Stimulated activated naive B cell treated with anti-CD40 and anti-IgM and Interleukin-4, amounts not matched to agents 10 μg/mL and 1 μg/mL and 100 μg/mL, for 72 hours (primary cell): ENCODE results near the gene TEX11.
"Not testable (repeated sequence)": the region's sequence is repeated elsewhere in the genome, so short reads cannot be mapped to it uniquely, and the experiment has no call there.

Experiments
- ATAC-seq, 2 donors: fragments of 150-1000 bp; cut with Tn5 transposase; replicated peaks; 2 replicates each; pipeline ENCODE4 v1.10.0; 2021; ENCODE audit warnings: moderate library complexity in 1 of 2
- DNase-seq: peaks from one replicate; pipeline ENCODE4 v3.0.0; 2021
- H3K27ac Mint-ChIP-seq: one replicate; pipeline ENCODE4 v1.8.0; 2022; ENCODE audit warnings: mild to moderate bottlenecking, mixed read lengths
- H3K27me3 Mint-ChIP-seq, 2 donors: one replicate each; pipeline ENCODE4 v1.8.0; 2022; ENCODE audit warnings: mixed read lengths in 2 of 2
- H3K36me3 Mint-ChIP-seq, 2 donors: one replicate each; pipeline ENCODE4 v1.8.0; 2022; ENCODE audit warnings: mixed read lengths in 2 of 2, mild to moderate bottlenecking in 1 of 2
- H3K4me1 Mint-ChIP-seq, 2 donors: one replicate each; pipeline ENCODE4 v1.8.0; 2022; ENCODE audit warnings: mixed read lengths in 2 of 2, mild to moderate bottlenecking in 1 of 2
- H3K4me3 Mint-ChIP-seq, 2 donors: one replicate each; pipeline ENCODE4 v1.8.0; 2022; ENCODE audit warnings: mild to moderate bottlenecking in 2 of 2, mixed read lengths in 2 of 2, moderate library complexity in 1 of 2
- H3K9me3 Mint-ChIP-seq, 2 donors: one replicate each; pipeline ENCODE4 v1.8.0; 2022; ENCODE audit warnings: mixed read lengths in 2 of 2, mild to moderate bottlenecking in 1 of 2

TEX11 gene

DNA sequence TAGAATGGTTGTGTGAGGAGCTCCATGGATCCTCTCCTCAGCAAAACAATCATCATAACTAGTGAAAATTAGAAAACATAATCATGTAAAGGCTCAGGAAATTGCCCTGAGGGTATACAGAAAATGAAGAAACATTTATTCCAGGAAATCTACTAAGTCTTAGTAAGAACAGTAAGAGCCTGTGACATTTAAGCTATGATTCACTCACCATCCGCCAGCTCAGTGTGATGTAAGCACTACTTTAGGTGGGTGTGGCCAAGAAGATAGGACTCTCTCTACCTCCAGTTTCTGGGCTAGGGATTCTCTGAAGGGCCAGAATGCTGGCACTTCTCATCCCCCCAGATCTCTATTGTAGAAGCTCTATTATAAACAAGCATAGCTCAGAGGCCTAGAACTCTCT is 316.4 kb downstream of the TEX11 start:
- ATAC-seq (peak in 1 of 2 donors; percentile 39), DNase-seq (no peak)
- H3K27ac Mint-ChIP-seq: no peak overlapping the region
- peaks cover 4 to 11% of the 10 kb centered on the region in 2 donors for H3K27me3 Mint-ChIP-seq
- H3K4me3 Mint-ChIP-seq: no peak overlapping the region
- H3K36me3 Mint-ChIP-seq: no peaks in the 10 kb centered on the region
- peaks cover 7 to 16% of the 10 kb centered on the region in 2 donors for H3K9me3 Mint-ChIP-seq
- no peaks in the 10 kb centered on the region for H3K4me1 Mint-ChIP-seq

DNA sequence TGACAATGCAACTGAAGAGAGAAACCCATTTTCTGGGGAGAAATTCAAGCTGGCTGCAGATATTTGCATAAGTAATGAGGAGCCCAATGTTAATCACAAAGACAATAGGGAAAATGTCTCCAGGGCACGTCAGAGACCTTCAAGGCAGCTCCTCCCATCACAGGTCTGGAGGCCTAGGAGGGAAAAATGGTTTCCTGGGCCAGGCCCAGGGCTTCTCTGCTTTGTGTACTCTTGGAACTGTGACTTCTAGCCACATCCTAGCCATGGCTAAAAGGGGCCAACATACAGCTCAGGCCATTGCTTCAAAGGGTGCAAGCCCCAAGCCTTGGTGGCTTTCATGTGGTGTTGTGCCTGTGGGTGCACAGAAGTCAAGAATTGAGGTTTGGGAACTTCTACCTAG is 321.4 kb downstream of the TEX11 start:
- DNase-seq, H3K27ac Mint-ChIP-seq, ATAC-seq, H3K27me3 Mint-ChIP-seq, H3K9me3 Mint-ChIP-seq, H3K4me1 Mint-ChIP-seq, H3K4me3 Mint-ChIP-seq, H3K36me3 Mint-ChIP-seq: not testable (repeated sequence)

DNA sequence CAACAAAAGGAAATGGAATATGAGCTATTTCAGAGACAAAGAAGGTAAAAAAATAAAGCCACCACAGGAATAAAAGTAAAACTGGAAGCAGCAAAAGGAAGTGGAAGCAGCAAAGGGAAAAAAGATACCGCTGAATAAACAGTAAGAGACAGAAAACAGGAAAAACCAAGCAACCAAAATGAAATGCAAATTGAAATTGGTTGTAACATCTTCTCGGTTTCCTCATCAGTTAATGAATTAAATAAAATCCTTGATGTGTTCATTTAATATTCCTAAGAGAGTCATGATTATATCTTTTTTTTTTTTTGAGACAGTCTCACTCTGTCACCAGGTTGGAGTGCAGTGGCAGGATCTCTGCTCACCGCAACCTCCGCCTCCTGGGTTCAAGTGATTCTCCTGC is 331.1 kb downstream of the TEX11 start:
- DNase-seq: no peak
- H3K4me3 Mint-ChIP-seq: no peak overlapping the region
- ATAC-seq: no peak
- no peaks in the 10 kb centered on the region for H3K4me1 Mint-ChIP-seq
- H3K36me3 Mint-ChIP-seq: peaks cover 3 to 4% of the 10 kb centered on the region in 2 donors
- H3K9me3 Mint-ChIP-seq: peaks cover 5 to 11% of the 10 kb centered on the region in 2 donors
- no peak overlapping the region for H3K27ac Mint-ChIP-seq
- H3K27me3 Mint-ChIP-seq: no peaks in the 10 kb centered on the region

DNA sequence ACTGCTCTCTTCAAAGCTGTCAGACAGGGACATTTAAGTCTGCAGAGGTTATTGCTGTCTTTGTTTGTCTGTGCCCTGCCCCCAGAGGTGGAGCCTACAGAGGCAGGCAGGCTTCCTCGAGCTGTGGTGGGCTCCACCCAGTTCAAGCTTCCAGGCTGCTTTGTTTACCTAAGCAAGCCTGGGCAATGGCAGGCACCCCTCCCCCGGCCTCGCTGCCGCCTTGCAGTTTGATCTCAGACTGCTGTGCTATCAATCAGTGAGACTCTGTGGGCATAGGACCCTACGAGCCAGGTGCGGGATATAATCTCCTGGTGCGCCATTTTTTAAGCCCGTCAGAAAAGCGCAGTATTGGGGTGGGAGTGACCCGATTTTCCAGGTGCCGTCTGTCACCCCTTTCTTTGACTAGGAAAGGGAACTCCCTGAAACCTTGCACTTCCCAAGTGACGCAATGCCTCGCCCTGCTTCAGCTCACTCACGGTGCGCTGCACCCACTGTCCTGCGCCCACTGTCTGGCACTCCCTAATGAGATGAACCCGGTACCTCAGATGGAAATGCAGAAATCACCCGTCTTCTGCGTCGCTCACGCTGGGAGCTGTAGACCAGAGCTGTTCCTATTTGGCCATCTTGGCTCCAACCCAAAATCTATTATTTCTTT is 338.5 kb downstream of the TEX11 start:
- not testable (repeated sequence) for H3K4me3 Mint-ChIP-seq, H3K9me3 Mint-ChIP-seq, DNase-seq, ATAC-seq, H3K36me3 Mint-ChIP-seq, H3K4me1 Mint-ChIP-seq, H3K27ac Mint-ChIP-seq, H3K27me3 Mint-ChIP-seq

DNA sequence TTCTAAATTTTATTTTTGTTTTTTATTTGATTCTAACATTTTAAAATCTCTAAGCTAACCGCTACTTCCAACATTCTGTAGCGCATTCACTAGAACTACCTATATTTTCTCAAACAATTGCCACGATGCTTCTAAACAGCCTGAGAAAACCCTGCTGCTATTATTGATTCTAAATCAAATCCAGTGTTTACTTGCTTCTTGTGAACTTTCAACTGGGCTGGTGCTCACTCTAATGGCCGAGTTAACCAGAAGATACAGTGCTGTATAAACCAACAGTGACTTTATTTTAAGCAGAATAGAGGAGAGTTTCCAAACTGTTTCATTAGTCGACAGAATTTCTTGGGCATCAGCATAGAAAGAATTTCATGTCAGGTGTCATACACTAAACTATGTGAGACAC is 353.6 kb downstream of the TEX11 start:
- no peak overlapping the region for H3K27ac Mint-ChIP-seq
- H3K4me1 Mint-ChIP-seq: no peaks in the 10 kb centered on the region
- H3K9me3 Mint-ChIP-seq: peaks cover 0 to 8% of the 10 kb centered on the region in 2 donors
- ATAC-seq (no peak), DNase-seq (no peak)
- no peaks in the 10 kb centered on the region for H3K36me3 Mint-ChIP-seq
- H3K27me3 Mint-ChIP-seq: no peaks in the 10 kb centered on the region
- no peak overlapping the region for H3K4me3 Mint-ChIP-seq

DNA sequence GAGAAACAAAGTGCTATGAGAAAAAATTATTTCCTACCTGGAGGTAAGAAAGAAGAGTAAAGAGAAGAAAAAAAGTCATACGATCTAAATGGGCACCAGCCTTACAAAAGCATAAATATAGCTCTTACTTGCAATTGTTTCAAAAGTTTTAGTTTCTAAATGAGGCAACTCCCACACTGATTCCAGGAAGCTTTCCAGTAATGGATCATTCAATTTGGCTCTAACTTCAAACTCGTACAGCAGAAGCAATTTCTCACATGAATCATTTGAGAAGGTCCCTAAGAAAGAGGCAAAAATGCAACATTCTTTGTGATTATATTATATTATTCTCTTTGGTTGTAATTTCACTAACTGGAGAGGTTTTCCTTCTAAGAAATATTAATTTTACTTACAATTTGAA is 354.0 kb downstream of the TEX11 start:
- DNase-seq: no peak
- Mint-ChIP-seq H3K9me3 (peaks cover 0 to 8% of the 10 kb centered on the region in 2 donors), H3K27me3 (peaks cover 0 to under 1% of the 10 kb centered on the region in 2 donors), H3K27ac (no peak overlapping the region), H3K36me3 (no peaks in the 10 kb centered on the region), H3K4me3 (no peak overlapping the region), H3K4me1 (no peaks in the 10 kb centered on the region)
- ATAC-seq: no peak

DNA sequence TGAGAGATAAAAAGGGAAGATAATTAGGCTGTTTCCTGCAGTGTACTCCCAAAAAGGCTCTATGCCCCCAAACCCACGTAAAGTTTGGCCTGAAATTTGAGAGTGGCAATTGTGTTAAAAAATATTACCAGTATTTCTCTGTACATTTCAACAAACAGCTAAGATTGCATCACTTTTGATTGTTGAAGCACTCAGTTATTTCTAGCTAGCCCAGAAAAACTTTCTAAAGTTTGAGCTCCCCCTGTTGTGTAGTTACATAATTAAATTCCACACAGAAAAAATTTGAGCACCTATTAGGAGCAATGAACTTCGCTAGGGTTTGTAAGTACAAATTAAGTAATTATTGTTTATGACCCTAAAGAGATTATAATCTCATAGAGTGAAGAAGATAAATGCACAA is 354.4 kb downstream of the TEX11 start:
- ATAC-seq (no peak), DNase-seq (no peak)
- Mint-ChIP-seq H3K27me3 (peaks cover 0 to 3% of the 10 kb centered on the region in 2 donors), H3K36me3 (no peaks in the 10 kb centered on the region), H3K4me1 (no peaks in the 10 kb centered on the region), H3K9me3 (peaks cover 0 to 8% of the 10 kb centered on the region in 2 donors), H3K27ac (no peak overlapping the region), H3K4me3 (no peak overlapping the region)

DNA sequence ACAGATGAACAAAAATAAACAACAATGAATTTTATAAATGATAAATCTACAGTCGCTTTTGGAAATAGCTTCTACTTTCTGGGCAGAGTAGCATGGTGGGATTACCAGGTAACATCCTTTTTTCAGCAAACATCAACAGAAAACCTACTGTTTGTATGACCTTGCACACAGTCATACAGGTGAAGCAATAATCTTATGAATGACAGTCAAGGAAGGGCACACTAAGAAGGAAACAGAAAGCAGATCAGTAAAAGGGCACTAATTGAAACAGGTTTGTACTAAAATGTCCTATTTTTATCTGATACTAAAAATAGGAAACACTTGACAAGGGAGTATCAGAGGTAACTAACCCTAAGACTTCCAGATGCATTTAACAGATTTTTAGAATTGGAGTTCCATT is 355.0 kb downstream of the TEX11 start:
- H3K9me3 Mint-ChIP-seq: peaks cover 0 to 4% of the 10 kb centered on the region in 2 donors
- H3K36me3 Mint-ChIP-seq: no peaks in the 10 kb centered on the region
- H3K4me3 Mint-ChIP-seq: no peak overlapping the region
- H3K4me1 Mint-ChIP-seq: no peaks in the 10 kb centered on the region
- H3K27me3 Mint-ChIP-seq: peaks cover 0 to 3% of the 10 kb centered on the region in 2 donors
- ATAC-seq (peak in 1 of 2 donors; percentile 36), DNase-seq (no peak)
- peak overlapping the region; percentile 22 for H3K27ac Mint-ChIP-seq

DNA sequence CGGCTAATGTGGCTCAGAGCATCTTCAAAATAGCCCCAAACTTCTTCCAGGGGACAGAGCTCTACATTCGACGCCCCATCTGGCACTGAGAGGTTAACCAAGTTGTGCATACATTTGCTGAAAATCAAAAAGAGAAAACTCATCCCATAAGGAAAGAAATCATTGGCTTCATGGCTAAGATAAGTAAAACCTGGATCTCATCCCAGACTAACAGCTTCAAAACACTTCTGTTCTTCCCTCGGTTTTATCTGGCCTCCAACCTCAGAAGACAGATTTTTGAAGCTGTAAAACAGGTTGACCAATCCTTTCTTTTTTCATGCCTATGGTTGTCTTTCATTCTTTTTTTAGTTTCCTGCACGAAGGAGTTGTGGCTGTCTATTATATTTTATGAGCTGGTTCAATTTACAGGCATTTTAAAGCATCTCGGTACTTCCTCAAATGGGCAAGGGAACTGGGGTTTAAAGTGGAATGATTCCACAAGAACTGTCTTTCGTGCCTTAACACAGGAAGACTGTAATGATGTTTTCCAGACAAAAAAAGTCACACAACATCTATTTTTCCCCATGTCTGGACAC is 356.3 kb downstream of the TEX11 start:
- H3K36me3 Mint-ChIP-seq: no peaks in the 10 kb centered on the region
- ATAC-seq (no peak), DNase-seq (no peak)
- no peak overlapping the region for H3K4me3 Mint-ChIP-seq
- no peaks in the 10 kb centered on the region for H3K9me3 Mint-ChIP-seq
- no peak overlapping the region for H3K27ac Mint-ChIP-seq
- H3K4me1 Mint-ChIP-seq: no peaks in the 10 kb centered on the region
- peaks cover 0 to 3% of the 10 kb centered on the region in 2 donors for H3K27me3 Mint-ChIP-seq

DNA sequence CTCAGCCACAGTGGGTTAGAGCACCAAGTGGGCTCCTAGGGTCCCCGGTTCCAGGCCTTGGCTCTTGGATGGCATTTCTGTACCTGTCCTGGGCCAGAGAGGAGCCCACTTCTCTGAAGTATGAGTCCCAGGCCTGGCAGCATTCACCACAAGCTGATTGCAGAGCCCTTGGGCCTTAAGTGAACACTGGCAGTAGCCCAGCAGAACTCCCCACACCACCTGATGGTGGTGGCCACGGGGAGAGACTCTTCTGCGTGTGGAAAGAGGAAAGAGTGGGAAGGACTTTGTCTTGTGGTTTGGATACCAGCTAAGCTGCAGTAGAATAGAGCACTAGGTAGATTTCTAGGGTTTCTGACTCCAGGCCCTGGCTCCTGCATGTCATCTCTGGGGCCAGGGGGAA is 359.1 kb downstream of the TEX11 start:
- H3K4me3 Mint-ChIP-seq: no peak overlapping the region
- DNase-seq (no peak), ATAC-seq (no peak)
- no peaks in the 10 kb centered on the region for H3K36me3 Mint-ChIP-seq
- H3K4me1 Mint-ChIP-seq: no peaks in the 10 kb centered on the region
- peaks cover 0 to 1% of the 10 kb centered on the region in 2 donors for H3K9me3 Mint-ChIP-seq
- H3K27ac Mint-ChIP-seq: no peak overlapping the region
- peaks cover 0 to 3% of the 10 kb centered on the region in 2 donors for H3K27me3 Mint-ChIP-seq

DNA sequence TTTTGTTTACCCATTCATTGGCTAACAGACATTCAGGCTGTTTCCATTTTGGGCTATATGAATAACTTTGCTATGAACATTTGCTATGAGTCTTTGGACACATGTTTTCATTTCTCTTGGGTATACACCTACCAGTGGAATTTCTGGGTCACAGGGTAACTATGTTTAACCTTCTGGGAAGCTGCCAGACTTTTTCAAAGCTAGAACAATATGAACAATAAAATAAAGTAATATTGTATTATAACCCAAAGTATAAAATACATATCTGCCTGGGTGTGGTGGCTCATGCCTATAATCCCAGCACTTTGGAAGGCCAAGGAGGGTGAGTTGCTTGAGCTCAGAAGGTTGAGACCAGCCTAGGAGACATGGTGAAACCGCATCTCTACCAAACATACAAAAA is 373.3 kb downstream of the TEX11 start:
- no peaks in the 10 kb centered on the region for H3K9me3 Mint-ChIP-seq
- peaks cover 10 to 17% of the 10 kb centered on the region in 2 donors for H3K27me3 Mint-ChIP-seq
- ATAC-seq (no peak), DNase-seq (no peak)
- H3K27ac Mint-ChIP-seq: no peak overlapping the region
- no peak overlapping the region for H3K4me3 Mint-ChIP-seq
- H3K36me3 Mint-ChIP-seq: no peaks in the 10 kb centered on the region
- H3K4me1 Mint-ChIP-seq: no peaks in the 10 kb centered on the region

DNA sequence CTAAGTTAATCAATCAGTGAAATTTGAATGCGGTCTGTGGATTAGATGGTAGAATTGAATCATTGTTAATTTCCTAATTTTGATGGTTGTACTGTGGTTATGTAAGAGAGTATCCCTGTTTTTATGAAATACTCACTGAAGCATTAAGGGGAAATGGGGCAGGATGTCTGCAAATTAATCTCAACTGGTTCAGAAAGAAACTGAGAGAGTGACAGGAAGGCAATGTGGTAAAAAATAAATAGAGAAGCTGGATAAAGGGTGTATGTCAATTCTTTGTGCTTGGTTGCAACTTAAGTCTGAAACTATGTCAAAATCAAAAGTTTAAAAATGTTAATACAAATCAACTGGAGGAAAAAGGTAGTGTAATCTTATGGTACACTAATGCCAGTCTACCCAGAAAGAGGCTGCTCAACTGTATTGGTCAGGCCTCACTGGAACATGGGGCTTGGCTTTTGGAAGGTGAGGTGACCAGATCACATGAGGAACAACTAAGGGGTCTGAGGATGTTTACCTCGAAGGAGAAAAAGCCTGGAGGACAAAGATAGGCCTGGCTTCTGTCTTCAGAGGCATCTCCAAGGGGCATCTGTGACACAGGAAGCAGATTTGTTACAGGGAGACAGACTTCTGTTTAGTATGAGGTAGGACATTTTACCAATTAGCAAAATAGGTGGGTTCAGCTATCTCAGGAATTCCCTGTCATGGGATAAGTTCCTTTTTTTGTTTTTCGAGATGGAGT is 380.7 kb downstream of the TEX11 start:
- Mint-ChIP-seq H3K27ac (no peak overlapping the region), H3K9me3 (no peaks in the 10 kb centered on the region), H3K36me3 (no peaks in the 10 kb centered on the region), H3K4me1 (peaks cover 8 to 11% of the 10 kb centered on the region in 2 donors), H3K4me3 (no peak overlapping the region), H3K27me3 (peaks cover 0 to 4% of the 10 kb centered on the region in 2 donors)
- DNase-seq: no peak
- peak in 1 of 2 donors; percentile 25 for ATAC-seq

DNA sequence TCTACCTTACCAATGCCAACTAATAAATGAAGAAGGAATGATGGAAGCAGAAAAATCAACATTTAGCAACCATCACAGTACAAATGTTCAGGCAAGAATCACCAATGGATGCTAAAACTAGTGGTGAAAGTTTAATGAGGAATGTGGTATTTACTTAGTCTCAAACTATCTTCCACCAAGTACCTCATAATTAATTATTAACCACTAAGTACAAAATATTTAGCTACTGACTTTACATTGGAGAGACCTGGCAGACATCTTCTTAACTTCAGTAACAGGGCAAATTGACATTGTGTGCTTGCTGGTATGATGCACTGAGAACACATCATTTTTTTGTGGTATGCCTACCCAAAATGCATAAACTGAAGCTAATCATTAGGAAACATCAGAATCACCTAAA is 381.5 kb downstream of the TEX11 start:
- peaks cover 0 to 4% of the 10 kb centered on the region in 2 donors for H3K27me3 Mint-ChIP-seq
- no peak for DNase-seq
- H3K9me3 Mint-ChIP-seq: no peaks in the 10 kb centered on the region
- ATAC-seq: no peak
- no peaks in the 10 kb centered on the region for H3K36me3 Mint-ChIP-seq
- peaks cover 8 to 11% of the 10 kb centered on the region in 2 donors for H3K4me1 Mint-ChIP-seq
- H3K4me3 Mint-ChIP-seq: no peak overlapping the region
- H3K27ac Mint-ChIP-seq: no peak overlapping the region

DNA sequence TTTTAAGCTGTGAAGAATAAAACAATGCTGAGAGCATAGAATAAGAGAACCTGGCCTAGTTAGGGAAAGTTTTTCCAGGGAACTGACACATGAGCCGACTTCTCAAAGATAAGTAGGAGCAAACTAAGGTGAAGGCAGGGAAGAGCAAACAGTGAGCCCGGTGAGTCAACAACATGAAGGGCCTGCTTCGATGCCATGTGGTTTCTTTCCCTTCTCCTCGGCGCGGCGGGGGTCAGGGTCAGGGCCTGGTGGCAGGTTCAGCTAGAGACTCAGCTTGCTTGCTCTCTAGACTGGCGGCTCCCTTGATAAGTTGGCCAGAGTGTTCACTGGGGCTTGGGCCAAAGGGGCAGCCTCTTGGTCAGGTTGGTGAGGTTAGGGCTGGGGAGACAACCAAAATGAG is 382.8 kb downstream of the TEX11 start:
- H3K4me3 Mint-ChIP-seq: no peak overlapping the region
- no peaks in the 10 kb centered on the region for H3K9me3 Mint-ChIP-seq
- peaks cover 8 to 11% of the 10 kb centered on the region in 2 donors for H3K4me1 Mint-ChIP-seq
- ATAC-seq: no peak
- DNase-seq: no peak
- H3K36me3 Mint-ChIP-seq: no peaks in the 10 kb centered on the region
- H3K27ac Mint-ChIP-seq: no peak overlapping the region
- peaks cover 0 to 4% of the 10 kb centered on the region in 2 donors for H3K27me3 Mint-ChIP-seq

DNA sequence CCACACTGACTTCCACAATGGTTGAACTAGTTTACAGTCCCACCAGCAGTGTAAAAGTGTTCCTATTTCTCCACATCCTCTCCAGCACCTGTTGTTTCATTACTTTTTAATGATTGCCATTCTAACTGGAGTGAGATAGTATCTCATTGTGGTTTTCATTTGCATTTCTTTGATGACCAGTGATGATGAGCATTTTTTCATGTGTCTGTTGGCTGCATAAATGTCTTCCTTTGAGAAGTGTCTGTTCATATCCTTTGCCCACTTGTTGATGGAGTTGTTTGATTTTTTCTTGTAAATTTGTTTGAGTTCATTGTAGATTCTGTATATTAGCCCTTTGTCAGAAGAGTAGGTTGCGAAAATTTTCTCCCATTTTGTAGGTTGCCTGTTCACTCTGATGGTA is 392.8 kb downstream of the TEX11 start:
- not testable (repeated sequence) for H3K9me3 Mint-ChIP-seq, DNase-seq

More for the DNA sequence above, 392.8 kb downstream of the TEX11 start:
- peaks cover 4 to 16% of the 10 kb centered on the region in 2 donors for H3K27me3 Mint-ChIP-seq
- ATAC-seq, H3K4me1 Mint-ChIP-seq, H3K4me3 Mint-ChIP-seq, H3K27ac Mint-ChIP-seq, H3K36me3 Mint-ChIP-seq: not testable (repeated sequence)
